Superior temporal gyrus (tissue), 1 donor: Measurements from ENCODE around the gene RAD51.

Experiments used
- DNase-seq: peaks from one replicate; pipeline ENCODE4 v3.0.0-alpha.2; 2016; ENCODE audit errors: extremely low spot score

The RAD51 gene

DNA sequence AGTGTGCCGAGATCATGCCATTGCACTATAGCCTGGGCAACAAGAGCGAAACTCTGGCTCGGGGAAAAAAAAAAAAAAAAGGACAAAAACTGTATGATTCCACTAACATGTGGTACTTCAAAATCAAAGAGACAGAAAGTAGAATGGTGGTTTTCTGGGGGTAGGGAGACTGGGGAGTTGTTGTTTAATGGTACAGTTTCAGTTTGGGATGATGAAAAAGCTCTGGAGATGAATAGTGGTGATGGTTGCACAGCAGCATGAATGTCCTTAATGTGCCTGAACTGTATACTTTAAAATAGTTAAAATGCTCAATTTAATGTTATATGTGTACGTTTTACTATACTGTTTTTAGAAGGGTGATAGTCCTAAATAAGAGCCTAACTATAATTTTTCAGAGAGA lies 27.4 kb downstream of the RAD51 start:
- no peak for DNase-seq

DNA sequence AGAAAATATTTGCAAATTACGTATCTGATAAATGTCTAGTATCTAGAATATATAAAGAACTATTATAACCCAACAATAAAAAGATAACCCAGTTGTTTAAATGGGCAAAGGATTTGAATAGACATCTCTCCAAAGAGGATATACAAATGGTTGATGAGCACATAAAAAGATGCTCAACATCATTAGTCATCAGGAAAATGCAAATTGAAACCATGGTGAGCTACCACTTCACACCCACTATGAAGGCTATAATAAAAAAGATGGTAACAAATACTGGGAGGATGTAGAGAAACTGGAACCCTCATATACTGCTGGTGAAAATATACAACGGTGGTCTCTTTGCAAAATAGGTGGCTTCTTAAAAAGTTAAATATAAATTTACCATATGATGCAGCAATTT lies 28.0 kb downstream of the RAD51 start:
- DNase-seq = no peak

DNA sequence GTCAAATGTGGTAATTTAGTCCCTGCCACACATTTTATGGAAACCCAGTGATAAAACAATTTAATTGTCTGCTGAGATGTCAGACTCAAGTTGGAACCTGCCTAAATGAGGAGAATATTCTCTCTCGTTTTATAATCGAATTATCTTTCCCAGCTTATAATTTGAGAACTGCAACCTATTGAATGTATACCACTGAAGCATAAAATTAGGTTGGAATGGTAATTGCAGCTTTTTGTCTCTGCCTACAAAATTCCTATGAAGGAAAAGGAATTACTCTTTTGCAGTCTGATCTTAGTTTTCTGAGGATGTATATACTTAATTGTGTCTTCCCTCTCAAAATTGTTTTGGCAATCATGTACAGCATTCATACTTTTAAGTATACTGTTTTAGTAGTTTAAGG lies 28.9 kb downstream of the RAD51 start:
- DNase-seq = no peak

DNA sequence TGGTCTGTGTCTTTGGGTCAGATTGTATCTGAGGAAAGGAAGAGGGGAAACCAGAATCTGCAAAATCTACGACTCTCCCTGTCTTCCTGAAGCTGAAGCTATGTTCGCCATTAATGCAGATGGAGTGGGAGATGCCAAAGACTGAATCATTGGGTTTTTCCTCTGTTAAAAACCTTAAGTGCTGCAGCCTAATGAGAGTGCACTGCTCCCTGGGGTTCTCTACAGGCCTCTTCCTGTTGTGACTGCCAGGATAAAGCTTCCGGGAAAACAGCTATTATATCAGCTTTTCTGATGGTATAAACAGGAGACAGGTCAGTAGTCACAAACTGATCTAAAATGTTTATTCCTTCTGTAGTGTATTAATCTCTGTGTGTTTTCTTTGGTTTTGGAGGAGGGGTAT lies 36.1 kb downstream of the RAD51 start:
- DNase-seq = no peak

DNA sequence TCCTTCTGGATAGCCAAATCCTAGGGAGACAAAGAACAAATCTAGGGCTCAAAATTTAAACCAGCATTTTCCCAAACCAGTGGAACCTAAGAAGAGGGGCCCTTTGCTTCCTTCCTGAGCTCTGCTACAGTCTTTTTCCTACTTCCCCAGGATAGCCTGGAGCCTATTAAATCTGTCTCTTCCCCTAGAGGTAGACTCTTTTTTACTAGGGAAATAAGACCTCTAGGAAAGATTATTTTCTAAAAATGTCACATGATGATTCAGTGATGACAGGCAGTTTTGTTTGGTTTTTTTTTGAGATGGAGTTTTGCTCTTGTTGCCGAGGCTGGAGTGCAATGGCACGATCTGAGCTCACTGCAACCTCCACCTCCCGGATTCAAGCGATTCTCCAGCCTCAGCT lies 41.6 kb downstream of the RAD51 start:
- no peak for DNase-seq

DNA sequence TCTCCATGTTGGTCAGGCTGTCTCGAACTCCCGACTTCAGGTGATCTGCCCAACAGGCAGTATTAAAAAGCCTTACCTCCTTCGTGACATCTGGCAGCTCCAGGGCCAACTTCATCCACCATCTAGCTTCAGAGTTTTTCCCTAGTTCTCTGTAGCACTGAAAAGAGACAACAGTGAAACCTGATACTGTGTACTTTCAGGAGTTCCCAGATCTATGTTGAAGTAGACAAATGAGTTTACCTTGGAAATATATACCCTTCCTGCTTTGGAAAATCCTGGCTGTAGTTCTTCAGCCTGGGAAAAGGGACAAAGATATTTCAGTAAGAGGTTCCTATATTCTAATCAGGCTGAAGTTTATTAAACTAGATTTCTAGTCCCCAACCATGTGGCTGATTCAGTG lies 42.1 kb downstream of the RAD51 start:
- DNase-seq = no peak

DNA sequence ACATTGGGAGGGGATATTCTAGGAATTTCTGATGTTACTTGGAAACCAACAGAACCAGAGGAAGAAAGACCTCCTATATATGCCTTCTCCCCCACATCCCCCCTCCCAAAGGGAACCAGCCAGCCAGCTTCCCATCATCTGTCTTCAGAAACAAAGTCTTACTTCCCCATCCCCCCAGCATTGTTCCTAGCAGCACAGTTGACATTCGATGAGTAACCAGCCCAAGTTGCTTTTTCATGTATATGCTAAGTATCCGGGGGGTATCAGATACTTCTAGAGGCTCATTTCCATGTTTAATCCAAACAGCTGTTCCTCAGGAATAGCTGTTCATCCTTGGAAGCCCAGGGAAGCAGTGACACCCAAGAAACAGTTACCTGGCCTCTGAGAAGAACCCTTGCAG lies 44.1 kb downstream of the RAD51 start:
- DNase-seq = no peak

DNA sequence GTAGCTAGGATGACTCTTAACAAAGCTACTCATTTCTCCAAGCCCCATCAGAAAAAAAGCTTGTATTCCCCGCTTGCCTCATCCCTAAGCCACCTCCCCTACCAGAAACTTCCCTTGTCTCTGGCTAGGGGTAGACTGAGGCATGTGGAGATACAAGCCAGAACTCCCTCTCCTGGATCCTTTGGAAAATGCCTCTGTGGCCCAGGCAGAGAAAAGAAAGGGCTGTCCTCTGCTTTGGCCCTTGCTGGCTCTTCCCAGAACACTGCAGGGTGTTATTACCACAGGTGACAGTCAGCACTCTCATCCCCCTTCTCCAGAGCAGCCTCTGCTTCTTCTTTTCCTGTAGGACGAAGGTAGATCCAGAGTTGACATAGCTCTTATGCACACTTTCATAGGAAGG lies 44.9 kb downstream of the RAD51 start:
- DNase-seq = no peak

DNA sequence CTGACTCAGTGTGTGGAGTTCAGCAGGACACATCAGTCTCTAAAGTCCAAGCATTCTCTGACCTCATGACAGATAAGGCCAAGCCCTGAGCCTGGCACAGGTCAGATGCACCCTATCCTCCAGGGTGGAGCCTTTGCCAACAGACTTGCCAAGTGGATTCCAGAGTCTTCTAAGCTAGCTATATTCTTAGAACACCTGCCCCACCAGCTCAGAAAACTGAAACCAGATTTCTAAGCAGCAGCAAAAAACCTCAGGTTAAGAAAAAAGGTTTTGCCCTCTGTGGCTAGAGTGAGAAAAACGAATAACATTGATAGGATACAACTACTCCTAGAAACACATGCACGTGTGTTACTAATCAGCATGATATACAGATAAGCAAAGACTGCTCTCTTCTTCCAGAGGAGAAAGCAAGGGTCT lies 48.5 kb downstream of the RAD51 start:
- no peak for DNase-seq

DNA sequence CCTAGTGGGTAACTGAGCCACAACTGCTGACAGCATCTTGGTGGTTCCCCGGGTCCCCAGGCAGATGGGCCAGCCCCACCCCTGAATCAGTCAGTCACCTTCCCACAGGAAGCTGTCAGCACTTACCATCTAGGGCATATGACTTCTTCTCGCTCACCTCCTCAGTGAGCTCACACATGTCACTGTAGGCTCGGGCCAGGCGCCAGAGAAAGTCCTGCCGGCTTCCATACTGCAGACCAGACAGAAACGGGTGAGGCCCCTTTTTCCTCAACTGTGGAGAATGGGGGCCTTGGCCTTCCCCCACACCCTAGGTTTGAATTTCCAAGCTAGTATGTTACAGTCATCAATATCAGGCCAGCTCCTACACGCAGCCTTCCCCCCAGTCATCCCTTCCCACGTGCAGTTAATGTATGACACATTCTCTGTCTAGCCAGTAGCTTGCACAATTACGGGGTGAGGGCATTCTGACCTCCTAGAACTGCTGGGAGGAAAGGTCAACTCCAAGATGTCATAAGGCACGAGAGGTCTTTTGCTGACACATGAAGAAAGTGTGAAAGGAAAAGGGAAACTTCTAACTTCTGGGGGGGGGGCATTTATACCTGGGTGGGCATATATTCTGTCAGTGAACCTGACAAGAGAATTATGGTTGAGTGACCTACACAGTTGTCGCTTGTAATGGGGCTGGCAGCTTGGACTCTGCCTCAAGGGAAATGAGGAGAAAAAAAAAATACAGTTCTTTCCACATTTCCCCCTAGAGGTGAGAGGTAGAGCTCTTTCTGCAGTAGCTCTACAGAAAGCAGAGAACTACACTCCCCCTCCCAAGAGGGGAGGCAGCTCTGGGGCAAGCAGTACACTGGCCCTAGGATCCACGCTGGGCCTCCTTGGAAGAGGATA lies 49.2 kb downstream of the RAD51 start:
- DNase-seq = no peak

DNA sequence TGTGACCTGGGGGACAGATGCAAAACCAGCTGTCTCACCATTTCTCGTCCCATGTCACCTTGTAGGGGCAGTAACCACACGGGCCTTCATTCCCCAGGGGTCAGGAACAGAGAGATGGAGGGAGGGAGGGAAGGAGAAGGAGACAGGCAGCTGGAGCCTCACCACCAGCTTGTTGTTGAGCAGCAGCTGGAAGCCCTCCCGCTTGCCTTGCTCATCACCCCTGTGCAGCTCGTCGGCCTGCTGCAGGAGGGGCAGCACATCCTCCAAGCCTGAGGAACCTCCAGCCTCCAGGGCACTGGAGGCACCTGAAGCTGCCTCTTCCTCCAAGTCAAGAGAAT lies 49.8 kb downstream of the RAD51 start:
- no peak for DNase-seq

DNA sequence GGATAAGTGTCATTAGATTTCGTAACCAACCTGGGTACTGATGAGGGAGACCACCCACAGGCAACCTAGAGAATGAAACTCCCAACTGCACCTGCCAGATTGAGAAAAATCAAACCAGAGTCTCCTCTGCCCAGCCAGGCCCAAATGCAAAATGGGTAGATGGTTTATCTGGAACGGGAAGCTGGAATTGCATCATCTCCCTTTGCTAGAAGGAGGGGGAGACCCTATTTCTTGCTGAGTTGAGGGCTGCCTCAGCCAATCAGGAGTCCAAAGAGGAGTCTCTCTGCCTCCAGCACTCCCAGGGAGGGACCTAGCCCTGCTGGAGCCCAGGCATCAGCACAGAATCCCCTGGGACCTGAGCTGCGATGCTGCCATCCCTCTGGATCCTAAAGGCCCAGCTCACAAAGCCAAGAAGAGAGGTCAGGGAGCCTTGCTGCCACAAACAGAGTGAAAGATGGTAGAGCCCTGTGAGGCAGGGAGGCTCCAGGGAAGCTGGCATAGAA lies 52.0 kb downstream of the RAD51 start:
- DNase-seq = no peak

DNA sequence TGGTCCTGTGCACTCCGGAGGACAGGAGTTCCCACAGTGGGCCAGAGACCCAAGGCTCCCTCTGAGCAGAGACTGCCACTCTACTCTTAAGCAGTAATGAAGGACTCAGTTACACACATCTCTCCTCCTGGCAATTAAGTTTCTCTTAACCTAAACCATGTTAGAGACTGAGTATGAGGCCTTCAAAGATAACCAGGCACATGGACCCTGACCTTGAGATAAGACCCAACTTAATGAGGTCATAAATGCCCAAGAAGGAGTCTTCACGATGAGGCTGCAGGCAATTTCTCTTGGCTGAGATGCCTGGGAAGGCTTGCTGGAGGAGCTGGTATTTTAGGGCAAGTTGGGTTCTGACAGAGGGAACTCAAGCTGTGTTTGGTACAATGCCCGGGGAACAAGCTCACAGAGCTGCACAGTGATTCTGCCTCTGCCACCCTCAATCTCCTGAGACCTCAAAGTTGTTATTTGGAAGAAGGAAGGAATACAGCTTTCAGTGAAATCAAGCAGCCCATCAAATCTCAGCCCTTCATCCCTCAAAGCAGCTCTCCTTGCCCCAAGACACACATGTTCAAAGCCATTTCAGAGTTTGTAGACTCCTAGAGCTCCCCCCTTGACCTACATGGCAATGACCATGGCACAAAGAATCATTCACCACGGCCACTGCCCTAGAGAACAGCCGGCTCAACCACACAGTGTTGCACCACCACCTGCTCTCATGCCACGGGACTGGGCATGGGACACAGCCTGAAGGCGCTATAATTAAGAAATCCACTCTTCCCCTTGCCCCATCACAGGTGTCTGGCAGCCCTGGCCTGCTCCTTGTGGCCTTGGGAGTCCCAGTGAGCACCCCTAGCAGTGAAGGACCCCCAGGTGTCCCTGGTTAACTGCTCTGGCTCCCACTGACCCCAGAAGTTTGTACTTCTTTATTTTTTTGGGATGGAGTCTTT lies 53.0 kb downstream of the RAD51 start:
- DNase-seq = no peak

DNA sequence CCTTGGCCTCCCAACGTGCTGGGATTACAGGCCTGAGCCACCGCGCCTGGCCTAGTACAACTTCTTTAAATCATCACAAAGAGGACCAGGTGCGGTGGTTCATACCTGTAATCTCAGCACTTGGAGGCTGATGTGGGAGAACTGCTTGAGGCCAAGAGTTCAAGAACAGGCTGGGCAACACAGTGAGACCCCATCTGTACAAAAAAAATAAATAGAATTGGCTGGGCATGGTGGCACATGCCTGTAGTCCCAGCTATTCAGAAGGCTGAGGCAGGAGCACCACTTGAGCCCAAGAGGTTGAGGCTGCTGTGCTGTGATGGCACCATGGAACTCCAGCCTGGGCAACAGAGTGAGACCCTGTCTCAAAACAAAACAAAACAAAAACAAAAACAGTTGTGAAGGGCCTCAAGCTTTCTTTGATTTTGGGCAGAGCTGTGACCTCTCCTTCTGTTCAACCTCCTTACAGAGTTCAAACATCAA lies 54.2 kb downstream of the RAD51 start:
- no peak for DNase-seq

DNA sequence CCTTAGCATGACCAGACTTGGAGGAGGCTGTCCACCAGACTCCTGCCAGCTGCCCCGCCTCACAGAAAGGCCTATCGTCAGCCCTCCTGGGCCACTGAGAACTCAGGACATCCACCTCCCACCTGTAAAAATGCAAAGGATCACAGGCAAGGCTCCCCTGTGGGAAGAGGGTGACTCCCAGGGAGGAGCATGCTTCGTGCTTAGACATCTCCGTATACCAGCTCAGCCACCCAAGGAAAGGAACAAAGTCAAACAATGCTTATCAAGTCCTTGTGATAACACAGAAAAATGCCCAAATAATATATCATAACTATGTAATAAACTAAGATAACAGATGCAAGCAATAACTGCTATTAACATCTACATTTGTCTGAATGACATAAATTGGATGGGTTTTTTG lies 55.9 kb downstream of the RAD51 start:
- DNase-seq = no peak

DNA sequence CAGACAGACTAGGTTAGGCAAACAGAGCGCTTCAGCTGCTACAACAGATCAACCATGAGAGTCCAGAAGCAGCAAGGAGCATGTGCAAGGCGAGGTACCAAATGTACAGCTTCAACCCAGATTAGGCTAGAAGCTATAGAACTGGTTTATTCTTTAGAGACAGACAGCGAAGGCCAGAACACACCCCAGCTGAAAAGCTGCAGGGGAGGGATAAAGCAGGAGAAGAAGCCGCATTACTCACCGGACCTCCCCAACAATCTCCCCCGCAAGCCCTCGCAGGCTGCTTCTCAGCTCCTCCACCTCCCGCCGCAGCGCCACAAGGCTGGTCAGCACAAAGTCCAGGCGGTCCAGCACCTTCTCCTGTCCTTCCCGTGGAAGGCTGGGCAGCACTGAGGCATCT lies 56.8 kb downstream of the RAD51 start:
- no peak for DNase-seq

DNA sequence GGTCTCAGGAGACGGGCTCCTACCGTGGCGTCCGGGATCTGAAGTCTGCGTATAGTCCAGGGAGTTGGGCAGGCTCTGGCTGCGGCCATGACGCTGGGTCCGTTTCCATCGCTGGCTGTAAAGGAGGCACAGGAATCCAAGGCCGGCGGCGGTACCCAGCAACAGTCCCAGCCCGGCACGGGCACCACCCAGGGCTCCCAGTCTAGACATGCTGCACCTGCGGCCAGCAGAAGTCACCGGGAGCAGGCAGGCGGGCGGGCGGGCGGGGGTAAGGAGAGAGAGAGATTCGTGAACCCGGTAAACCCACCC lies 59.6 kb downstream of the RAD51 start:
- DNase-seq = no peak

DNA sequence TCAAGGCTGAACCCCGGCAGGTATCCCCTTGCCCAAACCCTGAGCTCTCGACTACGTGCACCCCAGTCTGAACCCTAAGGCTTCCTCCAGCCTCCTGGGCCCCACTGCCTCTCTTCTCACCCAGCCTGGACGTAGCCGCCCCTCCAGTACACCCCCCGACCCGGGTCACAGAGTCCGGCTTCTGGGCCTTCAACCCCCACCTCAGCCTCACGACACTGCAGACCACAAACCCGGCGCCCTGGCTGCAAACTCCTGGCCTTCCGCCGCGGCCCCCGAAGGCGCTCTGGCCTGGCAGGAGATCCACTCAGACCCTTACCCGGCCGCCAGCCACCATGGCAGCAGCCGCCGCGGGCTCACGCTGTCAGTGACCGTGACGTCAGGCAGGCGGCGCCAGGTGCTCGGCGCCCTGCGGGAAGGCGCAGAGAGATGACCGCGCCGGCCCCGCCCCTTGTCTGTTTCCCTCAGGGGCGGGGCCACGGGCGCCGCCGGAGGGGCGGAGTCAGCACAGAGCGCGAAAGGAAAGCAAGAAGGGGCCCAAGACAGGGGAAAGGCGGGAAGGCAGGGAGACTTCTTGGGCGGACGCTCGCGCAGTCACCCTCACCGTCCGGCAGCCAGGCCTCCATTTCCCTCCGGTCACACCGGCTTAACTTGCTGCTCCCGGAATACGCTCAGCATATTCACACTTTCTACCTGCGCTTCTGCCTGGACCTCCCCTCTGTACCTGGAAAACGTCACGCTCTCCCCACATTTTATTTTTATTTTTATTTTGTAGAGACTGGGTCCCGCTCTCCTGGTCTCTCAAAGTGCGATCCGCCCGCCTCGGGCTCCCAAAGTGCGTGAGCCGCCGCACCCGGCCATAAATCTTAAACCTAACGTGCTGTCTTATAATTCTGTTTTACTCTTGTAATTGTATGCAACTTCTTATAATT lies 60.2 kb downstream of the RAD51 start, which contains the start of gene RMDN3:
Gene RMDN3 (minus strand): TSS at position 372 of the 929 bp plus-strand sequence. CDS start 471 bp downstream, outside the sequence.
- peak; percentile 93 for DNase-seq

DNA sequence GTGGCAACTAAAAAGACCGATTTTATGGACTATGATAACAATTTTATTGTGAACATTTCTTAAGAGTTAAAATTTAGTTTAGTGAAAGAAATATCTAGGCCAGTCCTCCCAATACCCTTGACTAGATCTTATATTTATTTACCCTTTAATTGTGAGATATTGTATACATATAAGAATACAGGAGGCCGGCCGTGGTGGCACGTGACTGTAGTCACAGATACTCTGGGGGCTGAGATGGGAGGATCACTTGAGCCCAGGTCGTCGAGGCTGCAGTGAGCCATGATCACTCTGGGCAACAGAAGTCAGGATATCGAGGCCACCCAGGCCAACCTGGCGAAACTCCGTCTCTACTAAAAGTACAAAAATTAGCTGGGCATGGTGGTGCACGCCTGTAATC lies 60.8 kb downstream of the RAD51 start:
- peak; percentile 13 for DNase-seq

DNA sequence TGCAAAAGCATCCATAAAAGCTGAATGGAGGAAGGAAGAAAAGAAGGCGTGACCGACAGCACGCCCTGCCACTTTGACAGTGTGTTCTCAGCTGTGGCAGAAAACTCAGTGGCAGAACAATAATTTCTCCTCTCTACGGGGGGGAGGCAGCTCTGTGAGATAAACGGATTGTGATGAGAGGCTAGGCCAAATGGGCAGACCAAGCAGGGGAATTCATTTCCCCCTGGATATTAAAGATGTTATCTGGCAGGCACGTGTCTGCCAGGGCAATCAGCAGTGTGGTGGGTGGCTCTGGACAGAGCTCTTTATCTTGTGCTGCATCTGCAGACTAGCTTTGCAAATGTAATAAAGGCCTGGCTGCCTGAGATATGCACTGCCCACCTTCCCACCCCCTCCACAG lies 62.0 kb downstream of the RAD51 start:
- no peak for DNase-seq

DNA sequence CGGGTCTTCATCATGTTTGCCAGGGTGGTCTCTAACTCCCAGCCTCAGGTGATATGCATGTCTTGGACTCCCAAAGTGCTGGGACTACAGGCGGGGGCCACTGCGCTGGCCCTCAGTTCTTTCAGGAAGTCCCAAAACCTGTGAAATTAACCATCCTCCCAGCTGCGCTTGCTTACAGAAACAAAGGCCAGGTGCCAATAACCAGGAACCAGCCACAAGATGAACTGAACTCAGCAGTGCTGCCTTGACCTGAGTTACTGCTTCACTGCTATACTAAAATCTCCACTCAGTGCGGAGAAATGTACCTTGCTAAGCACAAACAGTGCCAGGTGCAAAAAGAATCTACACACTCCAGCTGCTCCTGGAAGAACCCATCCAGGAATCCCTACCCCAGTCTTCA lies 65.0 kb downstream of the RAD51 start:
- no peak for DNase-seq
